BLaER1 treated with 17β-estradiol and CSF1 and Interleukin-3, amounts not matched to agents 10 nM and 100 nM (cell line): ENCODE data around the gene JAZF1.

Experiments used
- H3K27ac ChIP-seq, 11 experiments: shearing (Covaris generic); formaldehyde crosslinking; 2 replicates each; pipeline ENCODE4 v1.8.1; 2022
- H3K27me3 ChIP-seq, 11 experiments: shearing (Covaris generic); formaldehyde crosslinking; 2 replicates each; pipeline ENCODE4 v1.8.1; 2022
- H3K36me3 ChIP-seq, 11 experiments: shearing (Covaris generic); formaldehyde crosslinking; 2 replicates each; pipeline ENCODE4 v1.8.1; 2022
- H3K4me1 ChIP-seq, 10 experiments: shearing (Covaris generic); formaldehyde crosslinking; 2 replicates each; pipeline ENCODE4 v1.8.1; 2022
- H3K4me2 ChIP-seq, 11 experiments: shearing (Covaris generic); formaldehyde crosslinking; 2 replicates each; pipeline ENCODE4 v1.8.1; 2022
- H3K4me3 ChIP-seq, 10 experiments: shearing (Covaris generic); formaldehyde crosslinking; 2 replicates each; pipeline ENCODE4 v1.8.1; 2022
- H3K9ac ChIP-seq, 11 experiments: shearing (Covaris generic); formaldehyde crosslinking; 2 replicates each; pipeline ENCODE4 v1.8.1; 2022
- H3K9me3 ChIP-seq, 11 experiments: shearing (Covaris generic); formaldehyde crosslinking; replicated peaks in 1 of 11; 2 replicates each; pipeline ENCODE4 v1.8.1; 2022
- H4K20me1 ChIP-seq, 11 experiments: shearing (Covaris generic); formaldehyde crosslinking; 2 replicates each; pipeline ENCODE4 v1.8.1; 2022
- Cebpa-rat ChIP-seq, 11 experiments: shearing (Covaris generic); IDR thresholded peaks; 2 replicates each; pipeline ENCODE4 v1.8.1; 2022

The JAZF1 gene

DNA sequence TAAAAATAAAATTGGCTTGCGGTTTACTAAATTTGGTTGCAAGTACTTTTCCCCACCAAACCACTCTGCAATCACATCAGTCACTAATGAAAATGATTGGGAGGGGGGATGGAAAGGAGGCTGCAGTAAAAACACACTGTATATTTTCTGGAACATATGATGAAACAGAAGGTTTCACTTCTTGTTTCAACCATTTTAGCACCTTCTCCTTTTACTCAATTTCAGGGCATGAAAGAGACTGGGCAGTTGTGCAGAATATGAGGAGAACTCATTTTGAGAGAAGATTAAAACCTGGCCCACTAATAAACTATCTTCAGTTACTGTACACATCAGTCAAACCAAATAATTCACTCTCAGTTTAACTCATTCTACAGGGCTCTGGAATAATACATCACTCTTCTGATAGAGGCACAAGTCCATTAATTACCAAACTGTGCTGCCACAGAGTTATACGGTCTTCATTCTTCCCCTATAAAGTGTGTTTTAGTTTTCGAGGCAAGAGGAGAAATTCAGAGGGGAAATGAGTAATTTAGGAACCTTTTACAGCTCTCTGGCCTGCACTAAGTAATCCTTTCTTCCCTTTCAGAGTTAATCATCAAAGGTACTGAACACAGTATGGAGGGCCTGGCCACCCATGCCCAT is 25.5 kb downstream of the JAZF1 start:
- Histone ChIP-seq H3K27me3 (no peaks in the 10 kb centered on the region), H3K9me3 (peaks cover 0 to 8% (median 0%) of the 10 kb centered on the region in 11 experiments; a peak in 5 of 22 replicates), H3K36me3 (peaks cover 0 to 24% (median 6%) of the 10 kb centered on the region in 11 experiments; a peak in 9 of 22 replicates), H3K27ac (peak overlapping the region; percentile 68 to 95 (median 93)), H4K20me1 (no peaks in the 10 kb centered on the region), H3K4me2 (peak overlapping the region; percentile 69 to 99 (median 84)), H3K9ac (peak overlapping the region; percentile 70 to 85 (median 77)), H3K4me1 (peaks cover 63 to 100% (median 86%) of the 10 kb centered on the region in 10 experiments), H3K4me3 (peak overlapping the region in 8 of 10 experiments; percentile 10 to 49 (median 33); a peak in 10 of 20 replicates)
- peak in 9 of 11 experiments; percentile 23 to 95 (median 79); a peak in 15 of 22 replicates for TF ChIP-seq Cebpa-rat (IDR thresholded peaks at IDR 0.05)

GRCh38 chr7:28152594-28152993 is 28.0 kb downstream of the JAZF1 start:
- Histone ChIP-seq H3K27me3 (no peaks in the 10 kb centered on the region), H3K9me3 (no peaks in the 10 kb centered on the region), H3K4me2 (peak overlapping the region; percentile 46 to 99 (median 83)), H3K27ac (peak overlapping the region; percentile 50 to 95 (median 93); a peak in 20 of 22 replicates), H3K9ac (peak overlapping the region in 3 of 11 experiments; percentile 43 to 62 (median 53); a peak in 6 of 22 replicates), H3K36me3 (peaks cover 0 to 18% (median 0%) of the 10 kb centered on the region in 11 experiments; a peak in 7 of 22 replicates), H3K4me3 (no peak overlapping the region), H3K4me1 (peaks cover 60 to 90% (median 75%) of the 10 kb centered on the region in 10 experiments), H4K20me1 (no peaks in the 10 kb centered on the region)
- no peak for TF ChIP-seq Cebpa-rat (IDR thresholded peaks at IDR 0.05)

- H3K4me1 ChIP-seq, result peaks cover 54 to 83% (median 69%) of the 10 kb centered on the region in 10 experiments
- H3K27me3 ChIP-seq, result no peaks in the 10 kb centered on the region
- peaks cover 0 to under 1% (median 0%) of the 10 kb centered on the region in 11 experiments; a peak in 1 of 22 replicates for H3K9me3 ChIP-seq
- no peaks in the 10 kb centered on the region for H4K20me1 ChIP-seq
- H3K4me3 ChIP-seq, result no peak overlapping the region
- TF ChIP-seq Cebpa-rat (IDR thresholded peaks at IDR 0.05), result no peak
- H3K27ac ChIP-seq, result peak overlapping the region; percentile 50 to 95 (median 93); a peak in 21 of 22 replicates
- peak overlapping the region; percentile 46 to 99 (median 83) for H3K4me2 ChIP-seq
- H3K9ac ChIP-seq, result peak overlapping the region in 6 of 11 experiments; percentile 27 to 62 (median 52); a peak in 9 of 22 replicates
- peaks cover 0 to 20% (median 0%) of the 10 kb centered on the region in 11 experiments; a peak in 7 of 22 replicates for H3K36me3 ChIP-seq
These were observed 28.6 kb downstream of the JAZF1 start for GRCh38 chr7:28151965-28152364.

DNA sequence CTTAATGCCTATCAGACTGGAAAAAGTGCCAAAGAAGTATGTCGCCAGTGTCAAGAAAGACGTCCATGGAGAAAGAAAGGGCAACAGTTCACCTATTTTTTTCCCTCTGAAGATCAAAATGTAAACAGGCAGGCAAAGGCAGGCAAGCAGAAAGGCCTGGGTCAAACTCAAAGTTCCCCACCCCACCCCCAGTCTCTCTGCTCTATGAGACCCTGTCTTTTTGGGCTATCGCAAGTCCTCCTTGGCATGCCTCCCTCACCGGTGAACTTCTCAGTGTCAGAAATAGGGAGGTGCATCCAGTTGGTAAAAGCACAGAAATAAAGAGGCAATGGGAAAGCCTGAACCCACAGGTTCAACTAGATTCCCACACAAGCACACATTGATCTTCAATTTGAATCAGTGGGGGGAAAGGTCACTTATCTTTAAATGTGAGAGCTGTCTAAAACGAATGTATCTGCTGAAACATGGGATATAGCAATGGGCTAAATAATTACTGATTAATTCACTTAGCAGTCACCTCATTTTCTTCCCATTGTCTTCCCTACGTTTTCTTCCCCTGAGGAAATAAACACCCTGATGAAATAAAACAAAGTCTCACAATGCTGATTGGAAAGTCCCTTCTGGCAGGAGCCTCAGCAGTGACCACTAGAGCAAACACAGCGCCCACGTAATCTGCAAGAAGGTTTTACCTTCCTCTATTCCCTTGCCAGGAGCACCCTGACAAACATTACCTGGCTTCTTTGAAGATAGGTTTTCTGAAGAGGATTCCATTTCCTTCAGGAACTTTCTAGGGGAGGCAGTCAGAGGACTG is 31.1 kb downstream of the JAZF1 start:
- no peaks in the 10 kb centered on the region for H4K20me1 ChIP-seq
- no peak overlapping the region for H3K9ac ChIP-seq
- H3K9me3 ChIP-seq, result peaks cover 0 to 12% (median 0%) of the 10 kb centered on the region in 11 experiments; a peak in 8 of 22 replicates
- peaks cover 0 to 35% (median 8%) of the 10 kb centered on the region in 11 experiments; a peak in 9 of 22 replicates for H3K36me3 ChIP-seq
- no peaks in the 10 kb centered on the region for H3K27me3 ChIP-seq
- H3K27ac ChIP-seq, result peak overlapping the region in 4 of 11 experiments; percentile 8 to 43 (median 32); a peak in 3 of 22 replicates
- H3K4me3 ChIP-seq, result no peak overlapping the region
- peak overlapping the region in 8 of 11 experiments; percentile 3 to 99 (median 46); a peak in 10 of 22 replicates for H3K4me2 ChIP-seq
- no peak for TF ChIP-seq Cebpa-rat (IDR thresholded peaks at IDR 0.05)
- peaks cover 32 to 71% (median 48%) of the 10 kb centered on the region in 10 experiments for H3K4me1 ChIP-seq

- no peaks in the 10 kb centered on the region for H3K27me3 ChIP-seq
- H3K4me2 ChIP-seq, result no peak overlapping the region
- no peak overlapping the region for H3K27ac ChIP-seq
- peaks cover 0 to 41% (median 17%) of the 10 kb centered on the region in 10 experiments; a peak in 14 of 20 replicates for H3K4me1 ChIP-seq
- no peak overlapping the region for H3K4me3 ChIP-seq
- H3K9me3 ChIP-seq, result peaks cover 0 to 12% (median 0%) of the 10 kb centered on the region in 11 experiments; a peak in 8 of 22 replicates
- H3K9ac ChIP-seq, result no peak overlapping the region
- no peak for TF ChIP-seq Cebpa-rat (IDR thresholded peaks at IDR 0.05)
- peaks cover 0 to 35% (median 10%) of the 10 kb centered on the region in 11 experiments; a peak in 9 of 22 replicates for H3K36me3 ChIP-seq
- peaks cover 0 to 10% (median 5%) of the 10 kb centered on the region in 11 experiments; a peak in 4 of 22 replicates for H4K20me1 ChIP-seq
These were observed 34.7 kb downstream of the JAZF1 start for GRCh38 chr7:28145931-28146330.

GRCh38 chr7:28145090-28145626 is 35.4 kb downstream of the JAZF1 start:
- peaks cover 0 to 10% (median 5%) of the 10 kb centered on the region in 11 experiments; a peak in 4 of 22 replicates for H4K20me1 ChIP-seq
- peaks cover 0 to 33% (median 14%) of the 10 kb centered on the region in 10 experiments; a peak in 14 of 20 replicates for H3K4me1 ChIP-seq
- peak overlapping the region in 2 of 11 experiments; percentile 7 to 14; a peak in 2 of 22 replicates for H3K4me2 ChIP-seq
- no peaks in the 10 kb centered on the region for H3K27me3 ChIP-seq
- no peak overlapping the region for H3K27ac ChIP-seq
- H3K4me3 ChIP-seq, result no peak overlapping the region
- peaks cover 0 to 12% (median 0%) of the 10 kb centered on the region in 11 experiments; a peak in 8 of 22 replicates for H3K9me3 ChIP-seq
- H3K36me3 ChIP-seq, result peaks cover 0 to 33% (median 10%) of the 10 kb centered on the region in 11 experiments; a peak in 9 of 22 replicates
- no peak overlapping the region for H3K9ac ChIP-seq
- no peak for TF ChIP-seq Cebpa-rat (IDR thresholded peaks at IDR 0.05)

- Histone ChIP-seq H3K9ac (no peak overlapping the region), H3K27me3 (no peaks in the 10 kb centered on the region)
These were observed 36.3 kb downstream of the JAZF1 start for GRCh38 chr7:28144266-28144665.

DNA sequence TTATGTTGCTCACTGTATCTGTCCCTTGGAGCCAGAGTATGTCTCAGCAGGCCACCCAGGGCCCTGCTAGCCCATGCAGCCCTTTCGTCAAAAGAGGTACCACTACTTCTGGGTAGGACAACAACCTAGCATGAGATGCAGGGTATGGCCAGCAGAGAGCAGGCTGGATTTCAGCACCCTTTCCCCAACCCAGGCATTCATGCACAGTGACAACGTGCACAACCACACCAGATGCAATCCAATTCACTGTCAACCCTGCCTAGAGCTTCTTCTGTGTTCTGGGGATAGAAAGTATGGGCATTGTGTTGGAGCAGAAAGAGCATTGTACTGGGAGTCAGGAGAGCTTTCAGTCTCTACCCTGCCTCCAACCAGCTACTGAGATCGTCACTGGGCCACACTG is 37.9 kb downstream of the JAZF1 start:
- TF ChIP-seq Cebpa-rat (IDR thresholded peaks at IDR 0.05), result no peak
- H3K4me3 ChIP-seq, result no peak overlapping the region
- H3K9me3 ChIP-seq, result peaks cover 0 to 12% (median 0%) of the 10 kb centered on the region in 11 experiments; a peak in 8 of 22 replicates
- peaks cover 0 to 41% (median 6%) of the 10 kb centered on the region in 11 experiments; a peak in 7 of 22 replicates for H3K36me3 ChIP-seq
- no peaks in the 10 kb centered on the region for H3K27me3 ChIP-seq
- H3K4me2 ChIP-seq, result no peak overlapping the region
- H3K4me1 ChIP-seq, result peaks cover 0 to 18% (median 7%) of the 10 kb centered on the region in 10 experiments; a peak in 7 of 20 replicates
- no peak overlapping the region for H3K27ac ChIP-seq
- peaks cover 0 to 19% (median 6%) of the 10 kb centered on the region in 11 experiments; a peak in 5 of 22 replicates for H4K20me1 ChIP-seq
- no peak overlapping the region for H3K9ac ChIP-seq

More at GRCh38 chr7:28144266-28144665, 36.3 kb downstream of the JAZF1 start:
- Histone ChIP-seq H4K20me1 (peaks cover 0 to 14% (median 5%) of the 10 kb centered on the region in 11 experiments; a peak in 4 of 22 replicates), H3K4me1 (peaks cover 0 to 24% (median 7%) of the 10 kb centered on the region in 10 experiments; a peak in 11 of 20 replicates), H3K9me3 (peaks cover 0 to 12% (median 0%) of the 10 kb centered on the region in 11 experiments; a peak in 8 of 22 replicates), H3K4me3 (no peak overlapping the region), H3K27ac (no peak overlapping the region), H3K36me3 (peaks cover 0 to 40% (median 8%) of the 10 kb centered on the region in 11 experiments; a peak in 9 of 22 replicates), H3K4me2 (peak overlapping the region in 4 of 11 experiments; percentile 6 to 36 (median 26); a peak in 4 of 22 replicates)
- TF ChIP-seq Cebpa-rat (IDR thresholded peaks at IDR 0.05), result no peak
